Neural cell (in vitro differentiated cells): ENCODE results near the gene GEMIN5. TPM values are rescaled to one million over a fixed set of nuclear protein-coding genes. Genes with fewer than 3 reads are reported as not detected.

Experiments used
- H2AFZ ChIP-seq: fragments of 200-600, 300-800 bp; sonication (generic), shearing (Covaris generic); 2 replicates; pipeline ENCODE4 v1.6.0; 2014; ENCODE audit warnings: low read depth, mild to moderate bottlenecking, antibody characterized with exemption, low read length, moderate library complexity
- H3F3A ChIP-seq: fragments of 200-600 bp; shearing (Covaris generic); 2 replicates; pipeline ENCODE4 v1.6.1; 2016; ENCODE audit warnings: mild to moderate bottlenecking, moderate library complexity, mixed read lengths, antibody characterized with exemption, low read length; ENCODE audit not compliant: insufficient read depth, poor library complexity, severe bottlenecking
- H3K27ac ChIP-seq: fragments of 200-600, 300-800 bp; sonication (generic), shearing (Covaris generic); 2 replicates; pipeline ENCODE4 v1.5.1; 2014; ENCODE audit warnings: mild to moderate bottlenecking, low read length, moderate library complexity
- H3K27me3 ChIP-seq: fragments of 300-800, 200-600 bp; sonication (generic), shearing (Covaris generic); 2 replicates; pipeline ENCODE4 v1.6.0; 2014; ENCODE audit warnings: mild to moderate bottlenecking, low read depth, low read length, moderate library complexity; ENCODE audit not compliant: insufficient read depth
- H3K36me3 ChIP-seq: fragments of 300-800, 200-600 bp; sonication (generic), shearing (Covaris generic); 2 replicates; pipeline ENCODE4 v1.5.1; 2014; ENCODE audit warnings: mild to moderate bottlenecking, antibody characterized with exemption, low read length, moderate library complexity; ENCODE audit not compliant: insufficient read depth
- H3K4me2 ChIP-seq: fragments of 300-800, 200-600 bp; sonication (generic), shearing (Covaris generic); 2 replicates; pipeline ENCODE4 v1.6.0; 2014; ENCODE audit warnings: mild to moderate bottlenecking, low read length
- H3K4me3 ChIP-seq: fragments of 300-800, 200-600 bp; sonication (generic), shearing (Covaris generic); 2 replicates; pipeline ENCODE4 v1.5.1; 2014; ENCODE audit warnings: mild to moderate bottlenecking, low read length, moderate library complexity
- H3K79me2 ChIP-seq: fragments of 200-600 bp; shearing (Covaris generic); replicated peaks from 2 replicates; pipeline ENCODE4 v1.6.0; 2014; ENCODE audit warnings: mild to moderate bottlenecking, low read length, moderate library complexity; ENCODE audit not compliant: insufficient read depth
- H3K9ac ChIP-seq: fragments of 300-800, 200-600 bp; sonication (generic), shearing (Covaris generic); 2 replicates; pipeline ENCODE4 v1.6.1; 2016; ENCODE audit warnings: mild to moderate bottlenecking, low read length, mixed read lengths
- H3K9me2 ChIP-seq: fragments of 200-600 bp; shearing (Covaris generic); 2 replicates; pipeline ENCODE4 v1.6.1; 2016; ENCODE audit warnings: mild to moderate bottlenecking, low read length, mixed read lengths; ENCODE audit not compliant: insufficient read depth
- H3K9me3 ChIP-seq: fragments of 200-600, 300-800 bp; sonication (generic), shearing (Covaris generic); 2 replicates; pipeline ENCODE4 v1.6.1; 2016; ENCODE audit warnings: mild to moderate bottlenecking, mixed run types, low read length, moderate library complexity, mixed read lengths
- H4K20me1 ChIP-seq: fragments of 200-600 bp; shearing (Covaris generic); 2 replicates; pipeline ENCODE4 v1.6.1; 2016; ENCODE audit warnings: mild to moderate bottlenecking, mixed run types; ENCODE audit not compliant: insufficient read depth
- CTCF ChIP-seq: fragments of 450-650 bp; IDR thresholded peaks from 2 replicates; pipeline ENCODE4 v1.5.1; 2014; ENCODE audit warnings: antibody characterized with exemption, mild to moderate bottlenecking, moderate library complexity; ENCODE audit not compliant: poor library complexity, severe bottlenecking
- EP300 ChIP-seq: fragments of 450-650 bp; conservative IDR thresholded peaks from 2 replicates; pipeline ENCODE4 v1.6.1; 2014; ENCODE audit warnings: antibody characterized with exemption, mild to moderate bottlenecking, moderate library complexity; ENCODE audit not compliant: poor library complexity, severe bottlenecking
- EZH2 ChIP-seq: fragments of 200-600, 300-800 bp; shearing (Covaris generic), sonication (generic); IDR thresholded peaks from 2 replicates; pipeline ENCODE4 v1.6.1; 2014; ENCODE audit warnings: antibody characterized with exemption, low read length, borderline replicate concordance, mild to moderate bottlenecking; ENCODE audit not compliant: insufficient read depth, poor library complexity, severe bottlenecking
- MXI1 ChIP-seq: fragments of 450-650 bp; conservative IDR thresholded peaks from 2 replicates; pipeline ENCODE4 v1.6.1; 2014; ENCODE audit warnings: antibody characterized with exemption, mild to moderate bottlenecking; ENCODE audit not compliant: poor library complexity, severe bottlenecking
- POLR2AphosphoS5 ChIP-seq: IDR thresholded peaks from 2 replicates; pipeline ENCODE4 v1.6.1; 2012
- RAD21 ChIP-seq: fragments of 450-650 bp; conservative IDR thresholded peaks from 2 replicates; pipeline ENCODE4 v1.6.1; 2014; ENCODE audit warnings: antibody characterized with exemption, mild to moderate bottlenecking, moderate library complexity
- REST ChIP-seq: IDR thresholded peaks from 2 replicates; pipeline ENCODE4 v1.6.1; 2012; ENCODE audit warnings: borderline replicate concordance
- SMC3 ChIP-seq: fragments of 450-650 bp; conservative IDR thresholded peaks from 2 replicates; pipeline ENCODE4 v1.6.1; 2014; ENCODE audit warnings: antibody characterized with exemption, mild to moderate bottlenecking, moderate library complexity; ENCODE audit not compliant: poor library complexity
- TAF1 ChIP-seq: IDR thresholded peaks from 2 replicates; pipeline ENCODE4 v1.6.1; 2012; ENCODE audit warnings: low read depth
- polyA plus RNA-seq: library from polyadenylated mRNA; depleted of rRNA; stranded (reverse); fragments of >200 nt; gene quantifications from 2 replicates; pipeline ENCODE4 v1.2.3, GENCODE V29; 2014

The GEMIN5 gene
- polyA plus RNA-seq, 1 donor from 2014 or later, result 13.0 TPM

GRCh38 chr5:154970759-154971158 is 32.7 kb upstream of the GEMIN5 start:
- Histone ChIP-seq H3K9me3 (no peaks in the 10 kb centered on the region), H3F3A (peaks cover 5% of the 10 kb centered on the region), H2AFZ (no peak overlapping the region), H3K9ac (no peak overlapping the region), H3K27me3 (no peaks in the 10 kb centered on the region), H3K9me2 (no peaks in the 10 kb centered on the region), H3K36me3 (peaks cover 4% of the 10 kb centered on the region), H3K4me3 (no peak overlapping the region), H3K27ac (no peak overlapping the region), H3K79me2 (no peaks in the 10 kb centered on the region), H3K4me2 (no peak overlapping the region), H4K20me1 (no peaks in the 10 kb centered on the region)
- TF ChIP-seq TAF1 (no peak), EZH2 (no peak), CTCF (no peak), MXI1 (no peak), POLR2AphosphoS5 (no peak), REST (no peak), RAD21 (no peak), EP300 (no peak), SMC3 (no peak)

GRCh38 chr5:154968953-154969352 is 30.9 kb upstream of the GEMIN5 start:
- Histone ChIP-seq H3K4me2 (no peak overlapping the region), H3K27me3 (no peaks in the 10 kb centered on the region), H3F3A (no peaks in the 10 kb centered on the region), H3K27ac (no peak overlapping the region), H3K36me3 (peaks cover 4% of the 10 kb centered on the region), H4K20me1 (no peaks in the 10 kb centered on the region), H3K9me2 (no peaks in the 10 kb centered on the region), H3K4me3 (no peak overlapping the region), H3K79me2 (no peaks in the 10 kb centered on the region), H2AFZ (no peak overlapping the region), H3K9ac (no peak overlapping the region), H3K9me3 (no peaks in the 10 kb centered on the region)
- TF ChIP-seq MXI1, result no peak
- no peak for TF ChIP-seq TAF1
- TF ChIP-seq EP300, result no peak
- no peak for TF ChIP-seq REST
- no peak for TF ChIP-seq POLR2AphosphoS5
- no peak for TF ChIP-seq RAD21
- TF ChIP-seq CTCF, result no peak
- TF ChIP-seq EZH2, result no peak
- no peak for TF ChIP-seq SMC3
